Epidermal melanocyte (primary cell): ENCODE measurements around the gene NTN3.

Experiments
- DNase-seq: peaks from one replicate; pipeline ENCODE4 v3.0.0; 2011; ENCODE audit warnings: low spot score; ENCODE audit not compliant: insufficient read length

Gene NTN3

DNA sequence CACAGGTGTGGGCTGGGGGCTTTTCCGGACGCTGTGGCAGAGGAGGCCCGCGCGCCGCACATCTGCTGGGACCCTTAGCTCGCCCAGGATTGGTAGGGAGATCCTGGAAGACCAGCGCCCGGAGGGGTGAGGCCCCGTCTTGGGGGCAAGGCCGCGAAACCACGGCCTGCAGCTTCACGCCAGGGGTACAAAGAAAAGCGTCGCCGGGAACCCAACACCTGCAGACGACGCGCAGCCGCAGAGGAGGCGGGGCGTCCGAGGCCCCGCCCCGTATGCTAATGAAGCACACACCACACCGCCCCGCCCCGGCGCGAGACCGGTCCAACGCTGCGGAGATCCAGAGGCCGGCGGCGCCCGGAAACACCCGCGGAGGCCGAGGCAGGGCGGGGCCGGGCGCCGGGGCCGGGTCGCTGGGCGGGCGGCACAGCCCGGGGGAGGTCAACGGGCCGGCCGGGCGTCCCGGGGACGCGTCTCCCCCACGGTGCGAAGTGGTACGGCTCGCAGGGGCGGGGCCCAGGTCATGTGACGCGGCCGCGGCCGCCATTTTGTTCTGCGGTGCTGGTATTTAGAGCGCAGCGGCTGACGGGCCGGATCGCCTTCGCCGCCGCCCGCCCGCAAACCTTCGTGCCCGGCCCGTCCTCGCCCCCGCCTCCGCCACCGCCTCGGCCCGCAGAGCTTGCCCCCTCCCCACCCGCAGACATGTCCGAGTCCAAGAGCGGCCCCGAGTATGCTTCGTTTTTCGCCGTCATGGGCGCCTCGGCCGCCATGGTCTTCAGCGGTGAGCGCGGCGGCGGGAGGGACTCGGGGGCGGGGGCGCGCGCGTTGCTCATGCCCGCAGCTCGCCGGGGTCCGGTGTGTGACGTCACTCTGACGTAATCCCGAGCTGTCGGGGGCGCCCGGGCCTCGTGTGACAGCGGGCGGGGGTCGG is 42.6 kb downstream of the NTN3 start, which contains the start of gene ATP6V0C:
TSS of gene ATP6V0C (plus strand) at position 548 of the 928 bp plus-strand sequence. CDS start at position 700, 152 bp downstream.
- DNase-seq: peak; percentile 95

DNA sequence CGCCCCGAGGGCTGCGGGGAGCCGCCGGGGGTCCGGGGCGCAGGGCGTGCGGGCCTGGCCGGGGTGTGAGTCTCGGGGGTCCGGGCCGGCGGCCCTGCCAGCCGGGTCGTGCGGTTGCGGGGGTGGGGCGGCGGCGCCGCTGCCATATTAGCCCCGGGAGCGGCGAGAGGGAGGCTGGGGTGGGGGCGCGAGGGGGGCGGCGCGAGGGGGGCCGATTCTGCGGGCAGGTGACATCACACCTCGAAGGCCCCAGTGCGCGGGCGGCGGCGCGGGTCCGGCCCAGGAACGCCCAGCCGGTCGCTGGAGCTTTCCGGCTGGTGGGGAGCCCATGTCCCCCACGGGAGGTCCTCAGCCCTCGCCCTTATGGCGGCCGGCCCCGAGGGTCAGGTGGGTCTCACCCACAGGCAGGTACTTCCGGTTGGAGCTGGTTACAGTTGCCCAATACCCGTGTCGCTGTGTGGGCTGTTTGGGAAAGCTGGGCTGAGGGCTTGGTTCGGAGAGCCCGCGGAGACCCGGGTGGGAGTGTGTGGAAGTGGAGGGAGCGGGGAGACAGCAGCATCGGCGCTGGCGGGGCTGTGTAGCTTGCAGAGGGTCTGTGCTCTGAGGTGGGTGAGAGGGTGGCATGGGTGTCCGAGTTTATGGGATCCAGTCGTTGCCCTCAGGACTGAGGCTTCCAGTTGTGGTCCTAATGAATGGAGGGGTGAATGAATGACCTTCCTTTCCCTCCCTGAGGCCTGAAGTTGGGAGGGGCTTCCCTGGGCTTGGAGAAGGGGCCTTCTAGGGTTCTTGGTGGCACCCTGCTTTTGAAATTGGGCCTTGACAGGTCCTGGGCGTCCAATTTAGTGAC is 43.5 kb downstream of the NTN3 start:
- DNase-seq: no peak

DNA sequence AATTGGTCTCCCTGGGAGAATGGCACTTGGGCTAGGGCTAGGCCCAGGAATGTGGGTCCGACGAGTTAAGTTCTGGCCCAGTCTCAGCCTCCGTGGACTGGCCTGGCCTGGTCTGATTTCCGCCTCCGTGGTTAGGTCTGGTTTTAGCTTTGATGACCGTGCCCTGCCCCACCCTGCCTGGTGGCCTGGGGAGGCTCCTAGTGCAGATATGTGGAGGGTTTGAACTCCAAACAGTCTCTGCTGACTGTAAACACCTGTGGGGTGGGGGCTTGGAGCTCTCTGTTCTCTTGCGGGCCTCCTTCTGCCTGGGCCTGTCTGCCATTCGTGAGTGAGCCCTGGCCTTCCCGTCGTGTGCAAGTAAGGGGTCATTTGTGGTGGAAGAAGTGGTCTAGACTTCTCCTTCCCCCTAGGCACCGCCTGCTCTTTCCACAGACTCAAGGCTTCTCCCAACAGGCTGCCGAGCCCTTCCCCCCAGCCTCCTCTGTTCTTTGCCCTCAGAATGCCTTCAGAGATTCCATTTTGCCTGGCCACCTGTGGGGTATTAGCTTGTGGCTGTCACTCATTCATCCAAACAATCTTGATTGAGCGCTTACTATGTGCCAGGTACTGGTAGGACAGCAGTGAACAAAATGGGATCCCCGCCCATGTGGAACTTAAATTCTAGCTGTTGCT is 44.2 kb downstream of the NTN3 start:
- DNase-seq: no peak

DNA sequence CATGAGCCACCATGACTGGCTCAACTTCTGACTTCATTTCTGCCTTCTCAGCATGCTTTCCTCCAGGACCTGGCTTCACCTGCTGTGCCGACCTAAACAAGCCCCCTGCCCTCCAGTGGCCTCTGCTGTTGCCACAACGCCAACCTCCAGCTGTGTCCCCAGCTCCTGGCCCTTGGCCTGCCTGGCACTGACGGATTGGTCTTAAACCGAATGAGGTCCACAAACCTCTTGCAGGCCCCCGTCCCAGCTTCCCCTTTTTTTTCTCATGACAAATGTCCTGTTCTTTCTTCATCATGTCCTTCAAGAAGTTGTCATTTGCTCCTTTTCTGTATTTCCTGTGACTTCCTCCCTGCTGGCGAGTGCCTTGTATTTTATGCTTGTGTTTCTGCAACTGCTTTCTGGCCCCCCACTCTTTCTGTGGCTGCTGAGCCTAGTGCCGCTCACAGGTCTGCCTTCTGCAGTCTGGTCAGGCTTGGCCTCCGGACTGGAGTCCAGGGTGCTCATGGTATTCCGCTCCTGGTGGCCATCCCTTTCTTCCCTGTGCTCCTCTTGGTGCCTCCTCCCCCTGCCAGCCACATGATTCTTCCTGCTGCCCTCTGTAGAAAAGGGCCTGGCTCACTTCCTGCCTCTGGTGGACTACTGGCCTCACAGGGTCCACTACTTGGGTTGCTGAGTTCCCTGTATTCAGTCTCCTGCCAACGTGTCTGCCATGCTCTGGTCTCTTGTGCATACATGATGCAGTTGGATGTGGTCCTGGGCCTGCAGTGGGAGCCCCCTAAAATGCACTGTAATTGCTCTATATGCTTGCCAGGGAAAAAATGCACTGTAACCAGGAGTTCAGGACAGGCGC is 45.5 kb downstream of the NTN3 start:
- DNase-seq: peak; percentile 88

DNA sequence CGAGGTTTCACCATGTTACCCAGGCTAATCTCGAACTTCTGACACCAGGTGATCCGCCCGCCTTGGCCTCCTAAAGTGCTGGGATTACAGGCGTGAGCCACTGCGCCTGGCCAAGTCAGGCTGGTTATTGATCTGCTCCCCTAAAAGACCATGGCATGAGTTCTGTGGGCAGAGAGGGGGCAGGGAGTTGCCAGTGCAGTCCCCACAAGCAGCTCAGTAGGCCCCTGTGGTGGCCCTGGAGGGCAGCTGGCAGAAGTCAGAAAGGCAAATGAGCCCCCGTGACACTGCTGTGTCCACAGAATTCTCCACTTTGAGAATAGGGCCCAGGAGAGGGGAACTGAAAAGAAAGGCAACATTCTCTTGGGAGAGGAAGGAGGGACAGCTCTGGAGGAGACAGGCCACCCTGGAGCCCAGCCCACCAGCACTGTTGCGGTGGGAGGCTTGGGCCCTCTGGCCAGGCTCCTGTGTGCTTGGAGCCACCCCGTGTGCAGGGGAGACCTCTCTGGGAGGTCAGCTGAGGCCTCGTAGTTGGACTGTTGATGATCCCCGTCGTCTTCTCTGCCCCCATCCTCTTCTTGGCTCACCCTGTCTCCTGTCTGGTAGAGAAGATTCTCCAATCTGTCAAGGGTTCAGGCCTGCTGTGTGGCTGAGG is 47.0 kb downstream of the NTN3 start:
- no peak for DNase-seq

DNA sequence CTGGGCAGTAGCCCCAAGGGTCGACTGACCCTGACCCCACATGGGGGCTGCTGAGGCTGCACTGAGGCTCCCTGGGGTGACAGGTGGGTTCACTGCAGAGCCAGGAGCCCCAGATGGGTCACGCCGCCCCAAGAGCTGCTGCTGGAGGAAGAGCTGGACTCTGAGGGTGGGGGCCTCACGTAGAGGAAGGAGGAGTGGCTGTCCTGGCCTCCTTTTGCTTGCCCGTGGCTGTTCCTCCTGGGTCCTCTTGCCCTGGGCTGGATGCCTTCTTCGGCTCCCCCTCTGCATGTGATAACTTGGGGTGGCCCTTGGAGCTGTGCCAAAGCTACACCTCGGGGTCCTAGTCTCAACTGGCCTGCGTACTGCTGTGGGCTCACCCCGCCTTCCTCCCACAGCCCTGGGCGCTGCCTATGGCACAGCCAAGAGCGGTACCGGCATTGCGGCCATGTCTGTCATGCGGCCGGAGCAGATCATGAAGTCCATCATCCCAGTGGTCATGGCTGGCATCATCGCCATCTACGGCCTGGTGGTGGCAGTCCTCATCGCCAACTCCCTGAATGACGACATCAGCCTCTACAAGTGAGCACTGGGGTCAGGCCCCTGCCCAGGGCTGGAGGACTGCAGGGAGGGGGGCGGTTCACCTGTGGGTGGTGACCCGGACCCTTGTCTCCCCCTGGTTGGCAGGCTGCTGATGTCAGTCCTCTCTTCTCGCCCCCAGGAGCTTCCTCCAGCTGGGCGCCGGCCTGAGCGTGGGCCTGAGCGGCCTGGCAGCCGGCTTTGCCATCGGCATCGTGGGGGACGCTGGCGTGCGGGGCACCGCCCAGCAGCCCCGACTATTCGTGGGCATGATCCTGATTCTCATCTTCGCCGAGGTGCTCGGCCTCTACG is 48.0 kb downstream of the NTN3 start:
- DNase-seq: no peak

DNA sequence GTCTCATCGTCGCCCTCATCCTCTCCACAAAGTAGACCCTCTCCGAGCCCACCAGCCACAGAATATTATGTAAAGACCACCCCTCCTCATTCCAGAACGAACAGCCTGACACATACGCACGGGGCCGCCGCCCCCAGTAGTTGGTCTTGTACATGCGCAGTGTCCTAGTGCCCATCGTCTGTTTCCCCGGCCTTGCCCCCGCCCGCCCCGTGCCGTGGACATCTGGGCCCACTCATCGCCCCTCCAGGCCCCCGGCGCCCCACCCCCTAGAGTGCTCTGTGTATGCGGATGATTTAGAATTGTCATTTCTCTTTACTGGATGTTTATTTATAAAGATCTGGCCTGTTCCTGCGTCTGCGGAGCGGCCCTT is 48.6 kb downstream of the NTN3 start:
- no peak for DNase-seq

DNA sequence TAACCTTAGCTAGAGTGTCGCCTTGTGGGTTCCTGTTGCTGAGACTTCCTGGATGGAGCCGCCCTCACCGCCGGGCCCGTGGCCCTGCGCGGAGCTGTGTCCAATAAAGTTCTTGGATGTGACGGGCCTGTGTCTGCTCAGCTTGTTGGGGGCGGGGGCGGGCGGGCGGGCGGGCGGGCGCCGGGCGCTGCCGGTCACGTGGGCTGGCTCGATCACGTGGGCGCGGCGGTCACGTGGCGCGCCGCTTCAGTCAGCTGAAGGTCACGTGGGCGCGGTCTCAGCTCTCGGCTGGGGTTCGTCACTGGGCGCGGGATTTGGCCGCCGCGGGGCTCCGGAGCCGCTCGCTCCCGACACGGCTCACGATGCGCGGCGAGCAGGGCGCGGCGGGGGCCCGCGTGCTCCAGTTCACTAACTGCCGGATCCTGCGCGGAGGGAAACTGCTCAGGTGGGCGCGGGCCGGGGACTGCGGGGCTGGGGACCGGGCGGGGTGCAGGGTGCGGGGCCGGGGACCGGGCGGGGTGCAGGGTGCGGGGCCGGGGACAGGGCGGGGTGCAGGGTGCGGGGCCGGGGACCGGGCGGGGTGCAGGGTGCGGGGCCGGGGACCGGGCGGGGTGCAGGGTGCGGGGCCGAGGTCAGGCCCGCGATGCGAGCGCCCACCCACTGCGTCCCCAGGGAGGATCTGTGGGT is 49.1 kb downstream of the NTN3 start, which contains the start of gene AMDHD2:
TSS of gene AMDHD2 (plus strand) at position 275 of the 687 bp plus-strand sequence. CDS start at position 363, 88 bp downstream.
- DNase-seq: peak; percentile 99

DNA sequence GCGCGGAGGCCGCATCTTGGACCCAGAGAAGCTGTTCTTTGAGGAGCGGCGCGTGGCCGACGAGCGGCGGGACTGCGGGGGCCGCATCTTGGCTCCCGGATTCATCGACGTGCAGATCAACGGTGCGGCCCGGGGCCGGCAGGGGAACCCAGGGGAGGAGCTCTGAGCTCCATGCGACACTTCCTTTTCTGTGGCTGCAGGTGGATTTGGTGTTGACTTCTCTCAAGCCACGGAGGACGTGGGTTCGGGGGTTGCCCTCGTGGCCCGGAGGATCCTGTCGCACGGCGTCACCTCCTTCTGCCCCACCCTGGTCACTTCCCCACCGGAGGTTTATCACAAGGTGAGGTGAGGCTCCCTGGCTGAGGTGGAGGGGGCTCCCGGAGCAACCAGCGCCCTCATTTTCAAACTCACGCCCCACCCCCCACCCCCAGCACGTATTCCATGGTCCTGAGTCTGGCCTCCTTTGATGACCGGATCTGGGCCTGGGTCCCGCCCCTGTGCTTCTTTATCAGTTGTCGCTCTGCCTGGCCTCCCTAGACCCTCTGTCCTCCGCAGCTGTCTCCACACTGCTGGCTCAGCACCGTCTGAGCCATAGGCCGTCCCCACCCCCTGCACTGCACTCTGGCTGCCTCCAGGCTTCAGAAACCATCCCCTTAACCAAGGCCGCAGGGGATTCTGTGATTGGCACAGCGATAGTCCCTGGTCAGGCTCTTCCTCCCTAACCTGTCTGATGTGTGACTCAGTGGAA is 49.9 kb downstream of the NTN3 start:
- DNase-seq: no peak
